Sigmoid colon (tissue), 7 donors: ENCODE measurements around the gene SLC1A2. TPM values are rescaled to one million over a fixed set of nuclear protein-coding genes. Genes with fewer than 3 reads are reported as not detected.

Experiments
- DNase-seq: peaks from one replicate; pipeline ENCODE4 v3.0.0-alpha.2; 2019
- H3K27ac ChIP-seq, 4 donors: fragments of 200-600 bp; sonication (generic); one replicate each; pipeline ENCODE4 v1.5.1; 2016 to 2019; ENCODE audit warnings: mild to moderate bottlenecking in 1 of 4
- H3K27me3 ChIP-seq, 3 donors: fragments of 200-600 bp; sonication (generic); one replicate each; pipeline ENCODE4 v1.5.1; 2019; ENCODE audit warnings: mild to moderate bottlenecking in 1 of 3
- H3K36me3 ChIP-seq, 4 donors: fragments of 200-600 bp; sonication (generic); one replicate each; pipeline ENCODE4 v1.5.1; 2016 to 2019
- H3K4me1 ChIP-seq, 4 donors: fragments of 200-600 bp; sonication (generic); one replicate each; pipeline ENCODE4 v1.5.1; 2017 to 2019
- H3K4me3 ChIP-seq, 4 donors: fragments of 200-600 bp; sonication (generic); one replicate each; pipeline ENCODE4 v1.5.1; 2017 to 2019; ENCODE audit warnings: mild to moderate bottlenecking in 2 of 4, moderate library complexity in 1 of 4
- H3K9me3 ChIP-seq, 4 donors: fragments of 200-600 bp in 3 of 4; sonication (generic) in 3 of 4; one replicate each; pipeline versions ENCODE4 v1.5.1 to v1.6.1; 2013 to 2019
- EP300 ChIP-seq, 4 donors: sonication (generic); formaldehyde crosslinking; IDR thresholded peaks; one replicate each; pipeline ENCODE4 v1.6.1; 2017; ENCODE audit warnings: antibody characterized with exemption in 4 of 4
- POLR2A ChIP-seq, 2 donors: fragments of 450-650 bp; IDR thresholded peaks; one replicate each; pipeline ENCODE4 v1.6.1; 2016; ENCODE audit warnings: antibody characterized with exemption in 2 of 2, mild to moderate bottlenecking in 2 of 2, moderate library complexity in 2 of 2
- POLR2AphosphoS5 ChIP-seq, 4 donors: sonication (generic); formaldehyde crosslinking; IDR thresholded peaks; one replicate each; pipeline ENCODE4 v1.6.1; 2017; ENCODE audit warnings: antibody characterized with exemption in 4 of 4
- WGBS, 2 donors: extraction: QIAGEN DNeasy Blood & Tissue Kit; methylation state at CpG; one replicate each; pipeline ENCODE4 v1.1.7; 2013; 5-methylcytosine and 5-hydroxymethylcytosine counted together
- intact Hi-C: fragments of 100-400 bp; cut with DNase I; formaldehyde crosslinking; loops from one replicate; pipeline ENCODE4 v1.15.1; 2023
- polyA plus RNA-seq, 3 donors: library from polyadenylated mRNA; stranded (reverse); fragments of 200-250 nt; gene quantifications; one replicate each; pipeline ENCODE4 v1.2.3, GENCODE V29; 2013
- total RNA-seq, 4 donors: library from RNA; depleted of rRNA; stranded (reverse); fragments of >200 nt; gene quantifications; one replicate each; pipeline ENCODE4 v1.1.0, GENCODE V29; 2016
- TF ChIP-seq, protein P1 (sequence below), 4 experiments: fragments of 450-650 bp in 3 of 4; fragments of 200-600 bp in 1 of 4; IDR thresholded peaks; one replicate each; pipeline ENCODE4 v1.5.1; 2016 to 2019; ENCODE audit warnings: antibody characterized with exemption in 4 of 4, mild to moderate bottlenecking in 3 of 4, moderate library complexity in 2 of 4
- donor health status: healthy with polysubstance abuse.
- donor health status: Bipolar disorder and iron deficiency.
- donor health status: healthy.

SLC1A2 gene
- total and polyA plus RNA-seq, 7 donors: 0.14 to 2.2 (median 0.48) TPM; not detected in 1

DNA sequence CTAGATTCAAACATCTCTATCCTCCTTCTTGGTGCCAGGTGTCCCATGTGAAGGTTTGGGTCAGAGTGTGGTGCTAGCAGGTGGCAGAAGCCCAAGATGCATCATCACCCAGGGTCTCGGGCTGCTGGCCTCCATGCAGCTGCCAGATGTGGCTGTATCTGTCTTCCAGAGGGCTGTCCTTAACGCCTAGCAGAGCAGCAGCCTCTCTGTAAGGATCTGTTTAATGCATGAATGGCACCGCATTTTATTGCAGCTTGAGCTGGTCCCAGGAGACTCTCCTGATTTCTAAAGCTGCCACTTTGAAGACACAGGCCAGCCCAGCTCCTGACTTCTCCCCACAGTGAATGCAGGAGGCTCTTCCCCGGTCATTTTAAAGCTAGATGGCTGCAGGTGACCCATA lies 26.3 kb downstream of the SLC1A2 start:
- Histone ChIP-seq H3K36me3 (no peaks in the 10 kb centered on the region), H3K27ac (no peak overlapping the region), H3K4me1 (peaks cover 0 to 17% (median 7%) of the 10 kb centered on the region in 4 donors), H3K9me3 (no peaks in the 10 kb centered on the region), H3K27me3 (no peaks in the 10 kb centered on the region), H3K4me3 (no peak overlapping the region)
- intact Hi-C loops: loop anchor here (2.0 to 5.0 kb wide), 3 partner anchors 86 to 808 kb away; no protein-coding TSS in a partner anchor
- 65 to 67% methylated on average over 4 of the region's 4 CpGs for WGBS, 2 donors
- no peak for TF ChIP-seq POLR2A (IDR thresholded peaks at IDR 0.05)
- TF ChIP-seq POLR2AphosphoS5 (IDR thresholded peaks at IDR 0.05): no peak
- TF ChIP-seq, protein P1, sequence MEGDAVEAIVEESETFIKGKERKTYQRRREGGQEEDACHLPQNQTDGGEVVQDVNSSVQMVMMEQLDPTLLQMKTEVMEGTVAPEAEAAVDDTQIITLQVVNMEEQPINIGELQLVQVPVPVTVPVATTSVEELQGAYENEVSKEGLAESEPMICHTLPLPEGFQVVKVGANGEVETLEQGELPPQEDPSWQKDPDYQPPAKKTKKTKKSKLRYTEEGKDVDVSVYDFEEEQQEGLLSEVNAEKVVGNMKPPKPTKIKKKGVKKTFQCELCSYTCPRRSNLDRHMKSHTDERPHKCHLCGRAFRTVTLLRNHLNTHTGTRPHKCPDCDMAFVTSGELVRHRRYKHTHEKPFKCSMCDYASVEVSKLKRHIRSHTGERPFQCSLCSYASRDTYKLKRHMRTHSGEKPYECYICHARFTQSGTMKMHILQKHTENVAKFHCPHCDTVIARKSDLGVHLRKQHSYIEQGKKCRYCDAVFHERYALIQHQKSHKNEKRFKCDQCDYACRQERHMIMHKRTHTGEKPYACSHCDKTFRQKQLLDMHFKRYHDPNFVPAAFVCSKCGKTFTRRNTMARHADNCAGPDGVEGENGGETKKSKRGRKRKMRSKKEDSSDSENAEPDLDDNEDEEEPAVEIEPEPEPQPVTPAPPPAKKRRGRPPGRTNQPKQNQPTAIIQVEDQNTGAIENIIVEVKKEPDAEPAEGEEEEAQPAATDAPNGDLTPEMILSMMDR (IDR thresholded peaks at IDR 0.05): no peak
- no peak for TF ChIP-seq EP300 (IDR thresholded peaks at IDR 0.05)
- no peak for DNase-seq

DNA sequence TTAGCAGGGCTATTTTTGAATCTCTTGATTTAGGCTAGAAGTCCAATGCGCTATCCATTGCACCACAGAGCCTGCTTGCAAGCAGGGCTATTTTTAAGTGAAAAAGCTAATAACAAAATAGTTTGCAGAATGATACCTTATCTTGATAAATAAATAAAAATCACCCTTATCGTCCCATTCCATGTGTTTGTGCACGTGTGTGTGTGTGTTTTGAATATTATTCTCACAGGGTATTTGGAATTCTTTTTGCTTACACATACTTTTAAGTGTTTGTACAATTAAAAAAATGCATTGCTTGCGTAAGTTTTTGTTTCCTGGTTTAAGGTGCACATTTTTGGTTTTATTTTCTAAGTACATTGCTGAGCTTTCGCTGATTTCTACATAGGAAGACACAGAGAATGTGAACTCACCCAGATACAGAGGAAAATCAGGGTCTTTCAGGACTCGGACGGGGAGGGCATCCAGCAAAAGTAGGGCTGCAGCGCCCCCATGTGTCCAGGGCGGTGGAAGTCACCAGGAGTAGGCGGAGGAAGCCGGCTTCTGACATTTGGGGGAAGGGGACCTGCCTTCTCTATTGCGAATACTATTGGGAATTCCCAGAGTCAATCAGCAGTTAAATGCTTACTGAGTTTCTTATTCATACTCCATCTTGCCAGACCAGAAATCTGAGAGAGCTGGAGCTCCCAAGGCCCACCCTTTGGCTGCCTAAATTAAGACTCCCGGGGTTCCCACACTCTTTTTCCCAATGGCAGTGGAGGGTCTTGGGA lies 27.3 kb downstream of the SLC1A2 start:
- no peak overlapping the region for H3K27ac ChIP-seq
- peak overlapping the region in 2 of 4 donors; percentile 15 to 36 for H3K4me3 ChIP-seq
- peaks cover 0 to 17% (median 7%) of the 10 kb centered on the region in 4 donors for H3K4me1 ChIP-seq
- TF ChIP-seq, protein P1 (IDR thresholded peaks at IDR 0.05): peak; percentile 78 to 91 (median 84)
- peak in 1 of 4 donors; percentile 11 for TF ChIP-seq EP300 (IDR thresholded peaks at IDR 0.05)
- TF ChIP-seq POLR2AphosphoS5 (IDR thresholded peaks at IDR 0.05): no peak
- TF ChIP-seq POLR2A (IDR thresholded peaks at IDR 0.05): no peak
- H3K9me3 ChIP-seq: no peaks in the 10 kb centered on the region
- DNase-seq: peak; percentile 85
- 16 to 24% methylated on average over 13 of the region's 13 CpGs for WGBS, 2 donors
- no peaks in the 10 kb centered on the region for H3K27me3 ChIP-seq
- intact Hi-C loops: loop anchor here (1.0 to 5.0 kb wide), 4 partner anchors 85 to 807 kb away; no protein-coding TSS in a partner anchor
- H3K36me3 ChIP-seq: no peaks in the 10 kb centered on the region

DNA sequence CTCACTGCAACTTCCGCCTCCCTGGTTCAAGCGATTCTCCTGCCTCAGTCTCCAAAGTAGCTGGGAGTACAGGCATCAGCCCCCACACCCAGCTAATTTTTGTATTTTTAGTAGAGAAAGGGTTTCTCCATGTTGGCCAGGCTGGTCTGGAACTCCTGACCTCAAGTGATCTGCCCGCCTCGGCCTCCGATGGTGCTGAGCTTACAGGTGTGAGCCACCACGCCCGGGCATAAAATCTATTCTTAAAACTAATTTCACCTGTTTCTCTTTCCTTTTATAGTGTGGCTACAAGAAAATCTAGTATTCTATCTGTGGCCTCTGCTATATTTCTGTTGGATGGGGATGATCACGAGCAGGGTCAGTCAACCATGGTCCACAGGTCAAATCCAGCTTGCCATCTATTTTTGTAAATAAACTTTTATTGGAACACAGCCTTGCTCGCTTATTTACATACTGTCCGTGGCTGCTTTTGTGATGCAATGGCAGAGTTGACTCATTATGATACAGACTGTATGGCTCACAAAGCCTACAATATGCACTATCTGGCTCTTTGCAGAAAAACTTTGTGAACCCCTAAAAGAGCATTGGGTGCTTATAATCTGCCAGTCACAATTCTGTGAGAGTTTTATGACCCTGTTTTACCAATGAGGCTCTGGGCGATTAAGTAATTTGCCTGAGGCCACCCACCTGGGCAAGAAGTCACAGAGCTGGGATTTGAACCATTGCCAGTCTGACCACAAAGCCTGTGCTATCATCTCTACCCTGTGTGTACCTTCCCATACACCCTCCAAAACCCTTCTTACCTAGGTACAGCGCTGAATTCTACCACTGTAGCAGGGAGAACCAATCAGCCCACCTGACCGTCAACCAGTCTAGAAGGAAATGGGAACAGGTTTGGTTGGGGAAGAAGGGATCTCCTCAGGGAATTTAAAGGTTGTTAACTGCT lies 28.3 kb downstream of the SLC1A2 start:
- Histone ChIP-seq H3K36me3 (no peaks in the 10 kb centered on the region), H3K27me3 (no peaks in the 10 kb centered on the region), H3K4me1 (peaks cover 0 to 17% (median 7%) of the 10 kb centered on the region in 4 donors), H3K4me3 (no peak overlapping the region), H3K9me3 (no peaks in the 10 kb centered on the region), H3K27ac (no peak overlapping the region)
- no peak for TF ChIP-seq EP300 (IDR thresholded peaks at IDR 0.05)
- TF ChIP-seq POLR2AphosphoS5 (IDR thresholded peaks at IDR 0.05): no peak
- TF ChIP-seq, protein P1 (IDR thresholded peaks at IDR 0.05): no peak
- no peak for TF ChIP-seq POLR2A (IDR thresholded peaks at IDR 0.05)
- intact Hi-C loops: loop anchor here (5.0 kb wide), 1 partner anchor 84 kb away; no protein-coding TSS in a partner anchor
- DNase-seq: no peak
- 33 to 62% methylated on average over 13 of the region's 13 CpGs for WGBS, 2 donors

DNA sequence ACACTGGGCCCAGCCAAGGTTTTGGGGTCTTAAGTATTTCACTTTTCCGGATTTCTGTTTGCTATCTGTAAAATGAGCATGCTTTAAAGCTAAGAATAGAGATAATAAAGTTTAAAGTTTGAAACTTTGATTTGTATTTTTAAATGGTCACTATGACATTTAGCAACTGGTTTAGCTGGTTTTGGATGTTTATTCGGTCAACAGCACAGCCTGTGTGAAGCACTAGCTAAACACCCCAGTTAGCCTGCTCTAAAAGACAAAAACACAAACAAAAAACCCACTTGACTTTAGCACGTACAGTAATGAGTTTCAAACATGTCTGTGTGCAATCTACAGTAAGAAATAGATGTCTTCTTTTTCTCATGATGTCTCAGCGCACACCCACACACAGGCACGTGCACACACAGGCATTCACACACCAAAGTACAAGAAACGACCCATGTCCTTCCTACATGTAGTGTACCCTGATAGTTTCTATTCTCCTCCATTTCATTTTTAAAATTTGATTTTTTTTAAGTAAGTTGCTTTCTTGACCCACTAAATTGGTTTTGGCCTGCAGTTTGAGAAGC lies 29.4 kb downstream of the SLC1A2 start:
- Histone ChIP-seq H3K9me3 (no peaks in the 10 kb centered on the region), H3K4me3 (no peak overlapping the region), H3K27me3 (no peaks in the 10 kb centered on the region), H3K27ac (no peak overlapping the region), H3K4me1 (peaks cover 0 to 17% (median 7%) of the 10 kb centered on the region in 4 donors), H3K36me3 (no peaks in the 10 kb centered on the region)
- no peak for DNase-seq
- WGBS, 2 donors: 30 to 61% methylated on average over 6 of the region's 6 CpGs
- intact Hi-C loops: loop anchor here (5.0 kb wide), 1 partner anchor 83 kb away; no protein-coding TSS in a partner anchor
- no peak for TF ChIP-seq POLR2A (IDR thresholded peaks at IDR 0.05)
- TF ChIP-seq, protein P1 (IDR thresholded peaks at IDR 0.05): no peak
- no peak for TF ChIP-seq EP300 (IDR thresholded peaks at IDR 0.05)
